Fibroblast of pulmonary artery (primary cell): ENCODE results near the gene PDGFRB.

Experiments
- DNase-seq: peaks from one replicate; pipeline ENCODE4 v3.0.0-alpha.2; 2010; ENCODE audit warnings: low read depth
- H3K4me3 ChIP-seq: replicated peaks from 2 replicates; pipeline ENCODE4 v1.5.1; 2011; ENCODE audit warnings: low read depth, mild to moderate bottlenecking, control low read depth, low read length, moderate library complexity
- CTCF ChIP-seq: IDR thresholded peaks from 2 replicates; pipeline ENCODE4 v1.5.1; 2011; ENCODE audit warnings: mild to moderate bottlenecking, control low read depth, low read length, inconsistent platforms; ENCODE audit errors: missing control alignments

PDGFRB gene

GRCh38 chr5:150078802-150079689, 76.6 kb downstream of the PDGFRB start:
- TF ChIP-seq CTCF = no peak
- DNase-seq = no peak

GRCh38 chr5:150077996-150078801, 77.4 kb downstream of the PDGFRB start:
- TF ChIP-seq CTCF = no peak
- no peak for DNase-seq
- H3K4me3 ChIP-seq = no peak overlapping the region

More at GRCh38 chr5:150078802-150079689, 76.6 kb downstream of the PDGFRB start:
- H3K4me3 ChIP-seq = no peak overlapping the region

- TF ChIP-seq CTCF = no peak
Measured at GRCh38 chr5:150077060-150077459, 78.6 kb downstream of the PDGFRB start.

GRCh38 chr5:150075806-150076205, 79.8 kb downstream of the PDGFRB start:
- peak; percentile 10 for TF ChIP-seq CTCF
- no peak overlapping the region for H3K4me3 ChIP-seq
- DNase-seq = no peak

More at GRCh38 chr5:150077060-150077459, 78.6 kb downstream of the PDGFRB start:
- H3K4me3 ChIP-seq = no peak overlapping the region
- DNase-seq = no peak

GRCh38 chr5:150075233-150075632, 80.4 kb downstream of the PDGFRB start:
- TF ChIP-seq CTCF = no peak
- H3K4me3 ChIP-seq = no peak overlapping the region
- DNase-seq = no peak

- no peak for TF ChIP-seq CTCF
- DNase-seq = no peak
- no peak overlapping the region for H3K4me3 ChIP-seq
Measured at GRCh38 chr5:150073677-150074076, 82.0 kb downstream of the PDGFRB start.
